GM12878 (cell line): Measurements from ENCODE around the gene AMBRA1. TPM values are rescaled to one million over a fixed set of nuclear protein-coding genes. Genes with fewer than 3 reads are reported as not detected.

Experiments
- ATAC-seq: fragments of 200-7000 bp; cut with Tn5 transposase; 3 replicates; pipeline ENCODE4 v1.9.1; 2020; ENCODE audit warnings: mild to moderate bottlenecking, moderate library complexity
- BruUV-seq: library from RNA; stranded (reverse); fragments of 400-500 nt; replicated peaks from 2 replicates; lab custom pipeline; 2021; lab: Mats Ljungman, UMichigan
- CTCF ChIA-PET: fragments of 300-600 bp; sonication (Branson Sonifier 250); formaldehyde crosslinking; extraction: SDS; loops from one replicate; lab custom pipeline; 2021; ENCODE audit warnings: inconsistent platforms; lab: Yijun Ruan, JAX
- POLR2A ChIA-PET: fragments of 350-600 bp; formaldehyde crosslinking; extraction: SDS; loops from one replicate; lab custom pipeline; 2021; ENCODE audit warnings: inconsistent platforms; lab: Charles Lee
- RAD21 ChIA-PET: fragments of 300-600 bp; sonication (Branson Sonifier 250); formaldehyde crosslinking; loops from one replicate; lab custom pipeline; 2023; ENCODE audit warnings: antibody characterized with exemption; ENCODE audit not compliant: unreplicated experiment; lab: Charles Lee
- SMC1A ChIA-PET: fragments of 300-600 bp; sonication (Branson Sonifier 250); formaldehyde crosslinking; loops from one replicate; lab custom pipeline; 2023; ENCODE audit not compliant: unreplicated experiment, uncharacterized antibody; lab: Charles Lee
- DNase-seq: peaks from one replicate; pipeline ENCODE4 v3.0.0-alpha.2; 2011; ENCODE audit warnings: low read depth, low spot score
- FAIRE-seq: peaks from 3 replicates; lab custom pipeline; 2011; peaks lifted over from hg19 to GRCh38; lab: Jason Lieb, UNC
- H2AFZ ChIP-seq: 2 replicates; pipeline ENCODE4 v1.6.0; 2011; ENCODE audit warnings: low read depth, low read length, control low read depth; ENCODE audit not compliant: control insufficient read depth
- H3K27ac ChIP-seq: 2 replicates; pipeline ENCODE4 v1.5.1; 2011; ENCODE audit warnings: control low read depth; ENCODE audit not compliant: control insufficient read depth, insufficient read depth
- H3K27me3 ChIP-seq, 2 experiments: replicated peaks in 1 of 2; 2 replicates each; pipeline versions ENCODE4 v1.6.0 to v1.6.1; 2011; ENCODE audit warnings: low read length in 1 of 2; ENCODE audit not compliant: control insufficient read depth in 2 of 2, insufficient read depth in 2 of 2
- H3K36me3 ChIP-seq, 2 experiments: 2 replicates each; pipeline ENCODE4 v1.5.1; 2011; ENCODE audit warnings: low read length in 1 of 2; ENCODE audit not compliant: control insufficient read depth in 2 of 2, insufficient read depth in 2 of 2
- H3K4me1 ChIP-seq: 2 replicates; pipeline ENCODE4 v1.6.1; 2011; ENCODE audit warnings: mild to moderate bottlenecking, low read length, moderate library complexity, mixed read lengths; ENCODE audit not compliant: control insufficient read depth, insufficient read depth
- H3K4me2 ChIP-seq: 2 replicates; pipeline ENCODE4 v1.6.0; 2011; ENCODE audit warnings: control low read depth; ENCODE audit not compliant: control insufficient read depth, insufficient read depth
- H3K4me3 ChIP-seq: fragments of 200-600 bp; sonication (generic); 2 replicates; pipeline ENCODE4 v1.5.1; 2016
- H3K79me2 ChIP-seq: 2 replicates; pipeline ENCODE4 v1.6.0; 2011; ENCODE audit warnings: low read length; ENCODE audit not compliant: control insufficient read depth, insufficient read depth
- H3K9ac ChIP-seq: 2 replicates; pipeline ENCODE4 v1.8.0; 2011; ENCODE audit warnings: low read length, control low read depth, mixed read lengths; ENCODE audit not compliant: control insufficient read depth, insufficient read depth
- H3K9me3 ChIP-seq: replicated peaks from 3 replicates; pipeline ENCODE4 v1.5.1; 2011; ENCODE audit warnings: mild to moderate bottlenecking, low read length; ENCODE audit not compliant: control insufficient read depth, insufficient read depth
- H4K20me1 ChIP-seq: 2 replicates; pipeline ENCODE4 v1.6.0; 2011; ENCODE audit not compliant: control insufficient read depth, insufficient read depth
- ATF7 ChIP-seq: fragments of 450-650 bp; IDR thresholded peaks from 2 replicates; pipeline ENCODE4 v1.6.1; 2016; ENCODE audit warnings: low read depth, mild to moderate bottlenecking
- CHD4 ChIP-seq: fragments of 200-600 bp; sonication (generic); IDR thresholded peaks from 2 replicates; pipeline ENCODE4 v1.6.1; 2016; ENCODE audit warnings: mild to moderate bottlenecking
- FOXK2 ChIP-seq: fragments of 450-650 bp; IDR thresholded peaks from 2 replicates; pipeline ENCODE4 v1.6.1; 2017; ENCODE audit warnings: mild to moderate bottlenecking, moderate library complexity
- MEF2B ChIP-seq: fragments of 450-650 bp; IDR thresholded peaks from 2 replicates; pipeline ENCODE4 v1.6.1; 2018; ENCODE audit warnings: mild to moderate bottlenecking, moderate library complexity; ENCODE audit not compliant: partially characterized antibody, poor library complexity, severe bottlenecking
- MTA2 ChIP-seq: fragments of 450-650 bp; IDR thresholded peaks from 2 replicates; pipeline ENCODE4 v1.6.1; 2016; ENCODE audit warnings: low read depth, mild to moderate bottlenecking, moderate library complexity
- MXI1 ChIP-seq: fragments of 150-350 bp; IDR thresholded peaks from 2 replicates; pipeline ENCODE4 v1.6.1; 2011; ENCODE audit warnings: low read depth, mild to moderate bottlenecking, inconsistent platforms, low read length, improper control_type of control experiment
- MYC ChIP-seq: IDR thresholded peaks from 2 replicates; pipeline ENCODE4 v1.6.1; 2011; ENCODE audit warnings: mild to moderate bottlenecking, low read length, moderate library complexity, inconsistent platforms; ENCODE audit not compliant: insufficient read depth, insufficient replicate concordance, insufficient read length, severe bottlenecking
- RUNX3 ChIP-seq: IDR thresholded peaks from 2 replicates; pipeline ENCODE4 v1.6.1; 2012; ENCODE audit warnings: low read length, inconsistent platforms
- SPI1 ChIP-seq: IDR thresholded peaks from 2 replicates; pipeline ENCODE4 v1.6.1; 2011; ENCODE audit warnings: low read depth, mild to moderate bottlenecking, low read length, moderate library complexity, borderline replicate concordance; ENCODE audit not compliant: insufficient read depth
- STAT1 ChIP-seq: fragments of 450-650 bp; conservative IDR thresholded peaks from 2 replicates; pipeline ENCODE4 v1.6.1; 2014; ENCODE audit warnings: antibody characterized with exemption, mild to moderate bottlenecking
- TCF7 ChIP-seq: IDR thresholded peaks from 2 replicates; pipeline ENCODE4 v1.6.1; 2014; ENCODE audit warnings: antibody characterized with exemption, borderline replicate concordance
- whole genome bisulfite sequencing: methylation state at CpG from one replicate; pipeline ENCODE4 v1.1.6; 2016; ENCODE audit warnings: low lambda C conversion rate; ENCODE audit not compliant: insufficient replicate concordance, insufficient coverage; ENCODE audit errors: missing lambda C conversion rate; 5-methylcytosine and 5-hydroxymethylcytosine counted together
- in situ Hi-C: fragments of 300-500 bp; cut with MboI; formaldehyde crosslinking; loops from 9 replicates; pipeline ENCODE4 v1.14.3; 2018; ENCODE audit warnings: mixed read lengths
- intact Hi-C: fragments of 100-400 bp; cut with micrococcal nuclease; formaldehyde crosslinking; loops from one replicate; pipeline ENCODE4 v1.14.2; 2022; ENCODE audit not compliant: unreplicated experiment
- polyA plus RNA-seq, 11 experiments: library from polyadenylated mRNA; depleted of rRNA in 4 of 11; unstranded in 6 of 11; stranded (reverse) in 5 of 11; fragments of >200 nt; fragmentation: Nextera tagmentation in 4 of 11; fragmentation: Illumina TruSeq in 1 of 11; extraction: Ambion mirVana in 4 of 11; extraction: Trizol in 1 of 11; gene quantifications; 1 replicate in 1 of 11; 2 replicates in 10 of 11; pipeline versions ENCODE4 v1.2.1 to v1.2.3, GENCODE V29; 2011 to 2016; ENCODE audit warnings: inconsistent platforms in 2 of 11, missing spikeins in 2 of 11, low read depth in 1 of 11
- total RNA-seq, 4 experiments: library from RNA; depleted of rRNA in 3 of 4; stranded (reverse); fragments of >200 nt in 3 of 4; fragmentation: Illumina TruSeq in 1 of 4; extraction: Trizol in 1 of 4; gene quantifications; 2 replicates each; pipeline versions ENCODE4 v1.2.1 to v1.2.3, GENCODE V29; 2013 to 2021
- TF ChIP-seq, protein P1 (sequence below): fragments of 450-650 bp; IDR thresholded peaks from 2 replicates; pipeline ENCODE4 v1.6.1; 2014; ENCODE audit warnings: mild to moderate bottlenecking
- TF ChIP-seq, protein P2 (sequence below): IDR thresholded peaks from 2 replicates; pipeline ENCODE4 v1.6.1; 2011; ENCODE audit warnings: borderline replicate concordance, low read depth, mild to moderate bottlenecking, moderate library complexity, low read length; ENCODE audit not compliant: insufficient read depth, poor library complexity, severe bottlenecking

The AMBRA1 gene
- total and polyA plus RNA-seq, 10 of the 15 experiments (the other 5 are each of a cell fraction or from before 2014, with no cell fraction given) = 0.57 to 34.3 (median 13.7) TPM

DNA sequence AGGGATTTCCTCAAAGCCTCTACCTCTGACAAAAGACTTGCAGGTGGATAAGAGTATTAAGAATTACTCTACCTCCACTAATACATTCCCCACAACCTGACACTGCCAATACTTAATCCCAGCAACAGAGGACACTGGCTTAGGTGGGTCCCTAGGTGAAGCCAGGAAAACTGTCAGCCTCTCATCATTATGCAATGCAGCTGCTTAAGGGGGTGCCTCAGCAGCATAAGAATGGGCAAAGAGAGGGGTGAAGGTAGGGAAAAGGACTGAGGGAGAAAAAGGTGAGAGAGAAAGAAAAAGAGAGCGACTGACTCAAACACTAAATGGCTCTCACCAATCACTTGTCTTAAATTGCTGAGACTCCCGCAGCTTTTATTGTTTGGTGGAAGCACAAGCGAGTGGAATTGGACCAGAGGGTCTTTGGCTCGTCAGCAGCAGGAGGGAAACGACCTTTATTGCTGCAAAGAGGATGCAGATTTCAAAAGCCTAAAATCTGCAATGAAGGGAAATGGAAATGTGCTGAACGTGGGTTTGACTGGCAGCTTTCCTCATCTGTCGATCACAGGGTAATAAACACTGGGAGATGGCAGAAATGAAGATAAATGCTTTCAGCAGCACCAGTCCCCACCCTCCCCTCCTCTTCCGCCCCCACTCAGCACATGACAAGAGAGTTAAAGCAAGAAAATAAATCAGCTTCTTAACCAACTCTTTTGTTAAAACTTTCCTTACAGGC lies 137.4 kb downstream of the AMBRA1 start (continued):
- TF ChIP-seq SPI1 (no peak), CHD4 (no peak), TCF7 (no peak)

DNA sequence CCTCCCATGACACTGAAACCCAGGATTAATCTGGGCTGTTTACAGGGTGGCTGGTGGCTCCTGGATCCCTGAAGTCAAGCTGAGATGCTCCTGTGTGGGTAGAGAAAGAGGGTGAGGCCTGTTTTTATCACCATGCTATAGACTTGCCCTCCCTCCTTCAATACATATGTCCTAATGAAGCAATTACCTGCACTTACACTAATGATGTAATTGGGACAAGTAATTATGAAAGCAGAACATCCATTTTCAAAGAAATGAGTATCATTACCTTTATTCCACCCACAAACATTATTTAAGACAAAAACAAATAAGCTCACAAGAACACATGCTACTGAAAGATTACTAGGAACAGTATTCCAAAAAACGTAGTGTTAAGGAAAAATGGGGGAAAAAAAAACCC lies 138.0 kb downstream of the AMBRA1 start:
- BruUV-seq = no TSS peak
- no peaks in the 10 kb centered on the region for H3K4me1 ChIP-seq
- H3K4me3 ChIP-seq = no peak overlapping the region
- no peak overlapping the region for H3K4me2 ChIP-seq
- POLR2A ChIA-PET = interaction anchor here (0.5 kb wide), 1 partner anchor 27 kb away, joined by 4 read pairs; no protein-coding TSS in a partner anchor
- no peaks in the 10 kb centered on the region for H3K27me3 ChIP-seq
- H4K20me1 ChIP-seq = no peaks in the 10 kb centered on the region
- TF ChIP-seq MTA2 = peak; percentile 68
- TF ChIP-seq MEF2B = no peak
- TF ChIP-seq MXI1 = no peak
- TF ChIP-seq RUNX3 = no peak
- TF ChIP-seq, protein P1, sequence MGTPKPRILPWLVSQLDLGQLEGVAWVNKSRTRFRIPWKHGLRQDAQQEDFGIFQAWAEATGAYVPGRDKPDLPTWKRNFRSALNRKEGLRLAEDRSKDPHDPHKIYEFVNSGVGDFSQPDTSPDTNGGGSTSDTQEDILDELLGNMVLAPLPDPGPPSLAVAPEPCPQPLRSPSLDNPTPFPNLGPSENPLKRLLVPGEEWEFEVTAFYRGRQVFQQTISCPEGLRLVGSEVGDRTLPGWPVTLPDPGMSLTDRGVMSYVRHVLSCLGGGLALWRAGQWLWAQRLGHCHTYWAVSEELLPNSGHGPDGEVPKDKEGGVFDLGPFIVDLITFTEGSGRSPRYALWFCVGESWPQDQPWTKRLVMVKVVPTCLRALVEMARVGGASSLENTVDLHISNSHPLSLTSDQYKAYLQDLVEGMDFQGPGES = no peak
- no peak for TF ChIP-seq FOXK2
- no peak for TF ChIP-seq MYC
- no peak for TF ChIP-seq STAT1
- TF ChIP-seq, protein P2, sequence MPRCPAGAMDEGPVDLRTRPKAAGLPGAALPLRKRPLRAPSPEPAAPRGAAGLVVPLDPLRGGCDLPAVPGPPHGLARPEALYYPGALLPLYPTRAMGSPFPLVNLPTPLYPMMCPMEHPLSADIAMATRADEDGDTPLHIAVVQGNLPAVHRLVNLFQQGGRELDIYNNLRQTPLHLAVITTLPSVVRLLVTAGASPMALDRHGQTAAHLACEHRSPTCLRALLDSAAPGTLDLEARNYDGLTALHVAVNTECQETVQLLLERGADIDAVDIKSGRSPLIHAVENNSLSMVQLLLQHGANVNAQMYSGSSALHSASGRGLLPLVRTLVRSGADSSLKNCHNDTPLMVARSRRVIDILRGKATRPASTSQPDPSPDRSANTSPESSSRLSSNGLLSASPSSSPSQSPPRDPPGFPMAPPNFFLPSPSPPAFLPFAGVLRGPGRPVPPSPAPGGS = no peak
- TF ChIP-seq ATF7 = peak; percentile 66
- RAD21 ChIA-PET = interaction anchor here (1.4 to 2.2 kb wide), 3 partner anchors 18 to 34 kb away, joined by 6 to 8 read pairs (median 6); no protein-coding TSS in a partner anchor
- SMC1A ChIA-PET = interaction anchor here (0.9 to 10.4 kb wide), 7 partner anchors 9 to 73 kb away, joined by 3 to 171 read pairs (median 5); no protein-coding TSS in a partner anchor
- H2AFZ ChIP-seq = no peak overlapping the region
- in situ Hi-C loops = no loop called here
- H3K36me3 ChIP-seq = peaks cover 0 to 3% of the 10 kb centered on the region in 2 experiments; a peak in 1 of 4 replicates
- no peak; the same call in none of the 3 replicates for ATAC-seq
- no peak for FAIRE-seq
- no peak overlapping the region for H3K27ac ChIP-seq
- WGBS = 0% methylated on average over 1 of the region's 1 CpG
- H3K9ac ChIP-seq = no peak overlapping the region
- no peaks in the 10 kb centered on the region for H3K79me2 ChIP-seq
- intact Hi-C loops = no loop called here
- CTCF ChIA-PET = interaction anchor here (1.9 to 2.9 kb wide), 2 partner anchors 10 to 69 kb away, joined by 4 to 12 read pairs; no protein-coding TSS in a partner anchor
- DNase-seq = no peak
- no peaks in the 10 kb centered on the region for H3K9me3 ChIP-seq
